Skin epidermis (tissue), 12 donors: ENCODE data around the gene SAMM50.

Experiments used
- H3K27ac ChIP-seq, 21 experiments: fragments of 200-600 bp; sonication (generic) in 11 of 21; one replicate each; pipeline ENCODE4 v1.5.0; 2020; ENCODE audit warnings: mild to moderate bottlenecking in 3 of 21, inconsistent platforms in 2 of 21, moderate library complexity in 2 of 21
- H3K4me3 ChIP-seq, 7 experiments: fragments of 200-600 bp; sonication (generic) in 2 of 7; one replicate each; pipeline ENCODE4 v1.5.0; 2020; ENCODE audit warnings: inconsistent platforms in 2 of 7, mild to moderate bottlenecking in 2 of 7, moderate library complexity in 1 of 7

Gene SAMM50

DNA sequence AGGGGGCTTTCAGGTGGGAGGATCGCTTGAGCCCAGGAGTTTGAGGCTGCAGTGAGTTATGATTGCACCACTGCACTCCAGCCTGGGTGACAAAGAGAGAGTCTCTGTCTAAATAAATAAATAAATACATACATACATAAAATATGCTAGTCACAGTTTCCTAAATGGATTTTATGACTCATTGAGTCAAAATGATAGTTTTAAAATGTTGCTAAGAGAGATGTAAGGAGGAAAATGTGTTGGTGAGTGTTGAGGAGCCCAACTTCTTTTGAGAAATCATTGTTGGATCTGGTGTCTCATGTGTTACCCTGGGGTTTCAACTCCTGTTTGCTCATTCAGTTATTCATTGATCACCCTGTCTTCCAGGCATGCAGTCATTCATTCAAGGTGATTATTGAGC is 89.9 kb downstream of the SAMM50 start:
- no peak overlapping the region for H3K4me3 ChIP-seq
- H3K27ac ChIP-seq: no peak overlapping the region
